Liver (tissue), 9 donors: Measurements from ENCODE around the gene PTHLH. TPM values are rescaled to one million over a fixed set of nuclear protein-coding genes. Genes with fewer than 3 reads are reported as not detected.

ENCODE experiments used
- DNase-seq: peaks from one replicate; pipeline ENCODE4 v3.0.0-alpha.2; 2017; ENCODE audit warnings: low spot score
- H3K27ac ChIP-seq, 2 donors: one replicate each; pipeline ENCODE4 v1.7.0; 2013; ENCODE audit warnings: inconsistent platforms in 2 of 2, low read length in 2 of 2, control low read depth in 1 of 2, low read depth in 1 of 2, mild to moderate bottlenecking in 1 of 2
- H3K27me3 ChIP-seq, 4 donors: one replicate each; pipeline versions ENCODE4 v1.6.1 to v1.7.0; 2013; ENCODE audit warnings: low read length in 3 of 4, inconsistent platforms in 1 of 4, mild to moderate bottlenecking in 1 of 4, moderate library complexity in 1 of 4; ENCODE audit not compliant: control insufficient read depth in 4 of 4, insufficient read depth in 4 of 4
- H3K36me3 ChIP-seq, 4 donors: one replicate each; pipeline versions ENCODE4 v1.6.1 to v1.7.0; 2013; ENCODE audit warnings: low read length in 3 of 4, mild to moderate bottlenecking in 3 of 4, low read depth in 1 of 4, moderate library complexity in 1 of 4; ENCODE audit not compliant: control insufficient read depth in 4 of 4, insufficient read depth in 3 of 4
- H3K4me1 ChIP-seq, 4 donors: one replicate each; pipeline versions ENCODE4 v1.6.1 to v1.7.0; 2013; ENCODE audit warnings: low read length in 3 of 4, mild to moderate bottlenecking in 3 of 4, moderate library complexity in 1 of 4; ENCODE audit not compliant: control insufficient read depth in 4 of 4, insufficient read depth in 4 of 4
- H3K4me3 ChIP-seq, 3 donors: one replicate each; pipeline versions ENCODE4 v1.6.1 to v1.7.0; 2013; ENCODE audit warnings: low read length in 3 of 3, control low read depth in 1 of 3, low read depth in 1 of 3, mild to moderate bottlenecking in 1 of 3
- H3K9ac ChIP-seq, 2 donors: one replicate each; pipeline ENCODE4 v1.7.0; 2013; ENCODE audit warnings: low read length in 2 of 2, mild to moderate bottlenecking in 2 of 2, moderate library complexity in 2 of 2, control low read depth in 1 of 2, low read depth in 1 of 2
- H3K9me3 ChIP-seq, 4 donors: one replicate each; pipeline versions ENCODE4 v1.6.1 to v1.7.0; 2013; ENCODE audit warnings: low read length in 3 of 4; ENCODE audit not compliant: control insufficient read depth in 4 of 4
- CTCF ChIP-seq: fragments of 150-350 bp; IDR thresholded peaks from 2 replicates; pipeline ENCODE4 v1.5.1; 2017; ENCODE audit warnings: improper control_type of control experiment, low read depth, low read length; ENCODE audit not compliant: missing input control
- EGR1 ChIP-seq, 2 donors: IDR thresholded peaks; 2 replicates each; pipeline ENCODE4 v1.6.1; 2016 to 2018; ENCODE audit warnings: antibody characterized with exemption in 2 of 2, low read depth in 2 of 2
- FOXA1 ChIP-seq: IDR thresholded peaks from 2 replicates; pipeline ENCODE4 v1.6.1; 2016; ENCODE audit warnings: antibody characterized with exemption
- GABPA ChIP-seq, 2 donors: IDR thresholded peaks in 1 of 2; conservative IDR thresholded peaks in 1 of 2; 2 replicates each; pipeline ENCODE4 v1.6.1; 2016; ENCODE audit warnings: antibody characterized with exemption in 2 of 2, mild to moderate bottlenecking in 1 of 2, moderate library complexity in 1 of 2
- HNF4A ChIP-seq, 2 donors: conservative IDR thresholded peaks; 2 replicates each; pipeline ENCODE4 v1.6.1; 2016; ENCODE audit warnings: antibody characterized with exemption in 2 of 2, mild to moderate bottlenecking in 2 of 2
- HNF4G ChIP-seq: IDR thresholded peaks from 2 replicates; pipeline ENCODE4 v1.6.1; 2016; ENCODE audit warnings: antibody characterized with exemption
- JUND ChIP-seq, 2 donors: IDR thresholded peaks; 2 replicates each; pipeline ENCODE4 v1.6.1; 2016; ENCODE audit warnings: antibody characterized with exemption in 2 of 2
- MAX ChIP-seq: IDR thresholded peaks from 2 replicates; pipeline ENCODE4 v1.6.1; 2016; ENCODE audit warnings: antibody characterized with exemption
- NR2F2 ChIP-seq: IDR thresholded peaks from 2 replicates; pipeline ENCODE4 v1.6.1; 2016; ENCODE audit warnings: antibody characterized with exemption
- RAD21 ChIP-seq, 2 donors: IDR thresholded peaks; 2 replicates each; pipeline ENCODE4 v1.6.1; 2016; ENCODE audit warnings: antibody characterized with exemption in 2 of 2, mild to moderate bottlenecking in 2 of 2
- RXRA ChIP-seq, 2 donors: IDR thresholded peaks; 2 replicates each; pipeline ENCODE4 v1.6.1; 2017 to 2018; ENCODE audit warnings: antibody characterized with exemption in 2 of 2, mild to moderate bottlenecking in 1 of 2
- SP1 ChIP-seq: IDR thresholded peaks from 2 replicates; pipeline ENCODE4 v1.6.1; 2018; ENCODE audit warnings: antibody characterized with exemption, mild to moderate bottlenecking
- YY1 ChIP-seq: IDR thresholded peaks from 2 replicates; pipeline ENCODE4 v1.6.1; 2016; ENCODE audit warnings: antibody characterized with exemption, mild to moderate bottlenecking
- ZBTB33 ChIP-seq: IDR thresholded peaks from 2 replicates; pipeline ENCODE4 v1.6.1; 2016; ENCODE audit warnings: antibody characterized with exemption
- WGBS: extraction: QIAGEN DNeasy Blood & Tissue Kit; methylation state at CpG from one replicate; pipeline ENCODE4 v1.1.7; 2013; 5-methylcytosine and 5-hydroxymethylcytosine counted together
- polyA plus RNA-seq, 2 donors: library from polyadenylated mRNA; stranded (reverse) in 1 of 2; unstranded in 1 of 2; fragments of 200-250 nt in 1 of 2; fragments of >200 nt in 1 of 2; fragmentation: Nextera tagmentation in 1 of 2; extraction: Ambion mirVana in 1 of 2; gene quantifications; one replicate each; pipeline versions ENCODE4 v1.2.1 to v1.2.3, GENCODE V29; 2013 to 2015
- total RNA-seq, 2 donors: library from RNA; depleted of rRNA; stranded (reverse); fragments of >200 nt; gene quantifications; one replicate each; pipeline ENCODE4 v1.2.3, GENCODE V29; 2014
- donor health status: healthy.
- donor health status: healthy.
- donor health status: healthy.
- donor health status: healthy.
- donor health status: healthy.

PTHLH gene
- total and polyA plus RNA-seq, 4 donors, result not detected

GRCh38 chr12:27937768-27938167 lies 34.8 kb downstream of the PTHLH start:
- TF ChIP-seq CTCF (no peak), ZBTB33 (no peak), YY1 (no peak), RAD21 (IDR thresholded peaks at IDR 0.05) (no peak), FOXA1 (no peak), JUND (IDR thresholded peaks at IDR 0.05) (no peak), GABPA (IDR thresholded peaks at IDR 0.05 in 1 of 2, conservative IDR thresholded peaks at IDR 0.05 in 1 of 2) (no peak), NR2F2 (no peak), EGR1 (IDR thresholded peaks at IDR 0.05; ENCODE audit: low read depth in 2 of 2) (no peak)
- Histone ChIP-seq H3K4me1 (peaks cover 0 to 5% (median 2%) of the 10 kb centered on the region in 4 donors), H3K9ac (no peak overlapping the region), H3K9me3 (no peaks in the 10 kb centered on the region), H3K4me3 (no peak overlapping the region), H3K27me3 (no peaks in the 10 kb centered on the region), H3K27ac (no peak overlapping the region), H3K36me3 (no peaks in the 10 kb centered on the region)
- 46% methylated on average over 2 of the region's 2 CpGs for WGBS
- DNase-seq, result no peak

GRCh38 chr12:27936196-27936595 lies 36.3 kb downstream of the PTHLH start:
- Histone ChIP-seq H3K4me1 (peaks cover 0 to 4% (median 1%) of the 10 kb centered on the region in 4 donors), H3K9ac (no peak overlapping the region), H3K36me3 (no peaks in the 10 kb centered on the region), H3K4me3 (no peak overlapping the region), H3K27ac (no peak overlapping the region), H3K9me3 (no peaks in the 10 kb centered on the region), H3K27me3 (no peaks in the 10 kb centered on the region)
- no peak for DNase-seq
- TF ChIP-seq HNF4A (conservative IDR thresholded peaks at IDR 0.05), result no peak
- TF ChIP-seq MAX, result no peak
- no peak for TF ChIP-seq HNF4G
- no peak for TF ChIP-seq NR2F2
- no peak for TF ChIP-seq SP1
- no peak for TF ChIP-seq RXRA (IDR thresholded peaks at IDR 0.05)
- no peak for TF ChIP-seq RAD21 (IDR thresholded peaks at IDR 0.05)
- WGBS, result 84% methylated on average over 3 of the region's 3 CpGs

- H3K27me3 ChIP-seq, result no peaks in the 10 kb centered on the region
- no peaks in the 10 kb centered on the region for H3K9me3 ChIP-seq
- no peak for TF ChIP-seq HNF4A (conservative IDR thresholded peaks at IDR 0.05)
- TF ChIP-seq FOXA1, result no peak
- TF ChIP-seq HNF4G, result no peak
- no peak for TF ChIP-seq YY1
- no peak for TF ChIP-seq CTCF
- H3K9ac ChIP-seq, result no peak overlapping the region
- H3K4me3 ChIP-seq, result no peak overlapping the region
- no peak overlapping the region for H3K27ac ChIP-seq
- H3K4me1 ChIP-seq, result no peaks in the 10 kb centered on the region
- no peak for DNase-seq
- WGBS, result 88% methylated on average over 1 of the region's 1 CpG
- no peaks in the 10 kb centered on the region for H3K36me3 ChIP-seq
Measured at GRCh38 chr12:27934276-27934675, 38.3 kb downstream of the PTHLH start.
